Heart left ventricle (tissue), 16 donors: ENCODE results near the gene UTS2. TPM values are rescaled to one million over a fixed set of nuclear protein-coding genes. Genes with fewer than 3 reads are reported as not detected.

ENCODE experiments used
- ATAC-seq, 4 donors: fragments of 200-7000 bp; cut with Tn5 transposase; one replicate each; pipeline ENCODE4 v1.9.1; 2020 to 2022; ENCODE audit warnings: moderate library complexity in 4 of 4, mild to moderate bottlenecking in 3 of 4, moderate number of reproducible peaks in 1 of 4
- DNase-seq, 5 donors: peaks; one replicate each; pipeline ENCODE4 v3.0.0-alpha.2; 2020
- H3K27ac ChIP-seq, 12 donors: fragments of 200-600 bp; sonication (generic) in 4 of 12; one replicate each; pipeline versions ENCODE4 v1.5.0 to v1.8.0; 2016 to 2022; ENCODE audit warnings: mild to moderate bottlenecking in 2 of 12
- H3K27me3 ChIP-seq, 9 donors: fragments of 200-600 bp; sonication (generic) in 2 of 9; one replicate each; pipeline versions ENCODE4 v1.5.1 to v1.8.0; 2016 to 2022; ENCODE audit warnings: mild to moderate bottlenecking in 3 of 9
- H3K36me3 ChIP-seq, 9 donors: fragments of 200-600 bp; sonication (generic) in 2 of 9; one replicate each; pipeline versions ENCODE4 v1.5.0 to v1.8.0; 2018 to 2022; ENCODE audit warnings: mild to moderate bottlenecking in 2 of 9
- H3K4me1 ChIP-seq, 12 donors: fragments of 200-600 bp; sonication (generic) in 4 of 12; one replicate each; pipeline versions ENCODE4 v1.5.0 to v1.8.0; 2016 to 2022; ENCODE audit warnings: mild to moderate bottlenecking in 3 of 12
- H3K4me3 ChIP-seq, 12 donors: fragments of 200-600 bp; sonication (generic) in 4 of 12; one replicate each; pipeline versions ENCODE4 v1.5.0 to v1.8.0; 2017 to 2022; ENCODE audit warnings: mild to moderate bottlenecking in 9 of 12, moderate library complexity in 4 of 12
- H3K9me3 ChIP-seq, 12 donors: fragments of 200-600 bp; sonication (generic) in 4 of 12; one replicate each; pipeline versions ENCODE4 v1.5.0 to v1.8.0; 2016 to 2022; ENCODE audit warnings: mild to moderate bottlenecking in 1 of 12
- POLR2A ChIP-seq, 2 donors: fragments of 450-650 bp; IDR thresholded peaks; one replicate each; pipeline ENCODE4 v1.6.1; 2017; ENCODE audit warnings: antibody characterized with exemption in 2 of 2, mild to moderate bottlenecking in 2 of 2, moderate library complexity in 2 of 2
- WGBS, 4 donors: extraction: QIAGEN DNeasy Blood & Tissue Kit in 2 of 4; methylation state at CpG; one replicate each; pipeline versions ENCODE4 v1.1.5 to v1.1.7; 2013 to 2018; 5-methylcytosine and 5-hydroxymethylcytosine counted together
- intact Hi-C, 10 donors: fragments of 100-400 bp; cut with DNase I; formaldehyde crosslinking; loops; one replicate each; pipeline versions ENCODE4 v1.11.1 to v1.14.2; 2022
- polyA plus RNA-seq, 2 donors: library from polyadenylated mRNA; stranded (reverse); fragments of 200-250 nt; gene quantifications; one replicate each; pipeline ENCODE4 v1.2.3, GENCODE V29; 2013
- total RNA-seq, 9 donors: library from RNA; depleted of rRNA in 2 of 9; stranded (reverse); fragments of >200 nt in 2 of 9; fragmentation: NEBNext Ultra II Directional in 3 of 9; extraction: Animal tissue kit (Norgen Biotek cat#: 25700) in 3 of 9; gene quantifications; one replicate each; pipeline versions ENCODE4 v1.1.0 to v1.2.4, GENCODE V29; 2016 to 2023
- TF ChIP-seq, protein P1 (sequence below), 12 donors: fragments of 200-600 bp; sonication (generic) in 4 of 12; IDR thresholded peaks; one replicate each; pipeline versions ENCODE4 v1.5.0 to v1.8.0; 2018 to 2022; ENCODE audit warnings: antibody characterized with exemption in 12 of 12, mild to moderate bottlenecking in 5 of 12
- donor health status: ischemic (EF 13 %, LVEDD 7.1; RV severe dilation, severe dysfunction).
- donor health status: healthy with polysubstance abuse.
- donor health status: DM: no; HTN: yes; CAD: no.
- donor health status: DM: no; HTN: no; CAD: no.
- donor health status: ischemic (EF 25% LVEDD 6.9; RV normal size, moderate dysfunction).
- donor health status: ischemic (EF 25% LVEDD 5.7; RV mildly dilated, moderate dysfunction).
- donor health status: healthy.
- donor health status: DM: yes; HTN: yes; CAD: no.
- donor health status: ischemic (EF 35%, LVEDD 5.7; RV mildly dilated, moderate dysfunction).
- donor health status: nonischemic (EF 11% LVEDD 7.7; RV severe dilation, severe dysfunction).
- donor health status: DM: yes; HTN: yes; CAD: no.
- donor health status: PGD.
- donor health status: ischemic (EF 29% LVEDD 5.4; RV normal size, mild dysfunction).
- donor health status: nonischemic (EF 23%, LVEDD 6.1; RV moderate dilation, normal function).

The UTS2 gene
- total and polyA plus RNA-seq, 11 donors = 0.54 TPM; not detected in 10

DNA sequence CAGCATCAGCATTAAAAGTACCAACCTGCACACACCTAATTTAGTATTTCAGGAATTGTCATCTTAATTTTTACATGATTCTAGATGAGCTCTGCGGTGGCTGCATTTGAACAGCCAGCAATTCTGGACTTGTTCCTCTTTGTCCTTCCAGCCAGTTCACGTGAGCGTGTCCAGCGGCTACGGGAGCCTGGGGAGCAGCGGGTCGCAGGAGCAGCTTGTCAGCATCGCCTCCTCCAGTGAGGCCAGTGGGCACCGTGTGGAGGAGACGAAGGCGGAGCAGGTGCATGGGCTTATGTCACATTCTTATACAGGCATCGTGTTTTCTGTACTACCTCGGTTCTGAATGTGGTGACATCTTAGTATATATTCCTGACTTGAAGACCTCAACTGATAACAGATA, 43.1 kb downstream of the UTS2 start:
- no peak for ATAC-seq
- peaks cover 0 to 100% (median 74%) of the 10 kb centered on the region in 9 donors for H3K36me3 ChIP-seq
- peaks cover 0 to 14% (median 8%) of the 10 kb centered on the region in 12 donors for H3K9me3 ChIP-seq
- no peak overlapping the region for H3K27ac ChIP-seq
- peak in 1 of 5 donors; percentile 29 for DNase-seq
- H3K4me1 ChIP-seq = no peaks in the 10 kb centered on the region
- no peak for TF ChIP-seq POLR2A (IDR thresholded peaks at IDR 0.05)
- TF ChIP-seq, protein P1, sequence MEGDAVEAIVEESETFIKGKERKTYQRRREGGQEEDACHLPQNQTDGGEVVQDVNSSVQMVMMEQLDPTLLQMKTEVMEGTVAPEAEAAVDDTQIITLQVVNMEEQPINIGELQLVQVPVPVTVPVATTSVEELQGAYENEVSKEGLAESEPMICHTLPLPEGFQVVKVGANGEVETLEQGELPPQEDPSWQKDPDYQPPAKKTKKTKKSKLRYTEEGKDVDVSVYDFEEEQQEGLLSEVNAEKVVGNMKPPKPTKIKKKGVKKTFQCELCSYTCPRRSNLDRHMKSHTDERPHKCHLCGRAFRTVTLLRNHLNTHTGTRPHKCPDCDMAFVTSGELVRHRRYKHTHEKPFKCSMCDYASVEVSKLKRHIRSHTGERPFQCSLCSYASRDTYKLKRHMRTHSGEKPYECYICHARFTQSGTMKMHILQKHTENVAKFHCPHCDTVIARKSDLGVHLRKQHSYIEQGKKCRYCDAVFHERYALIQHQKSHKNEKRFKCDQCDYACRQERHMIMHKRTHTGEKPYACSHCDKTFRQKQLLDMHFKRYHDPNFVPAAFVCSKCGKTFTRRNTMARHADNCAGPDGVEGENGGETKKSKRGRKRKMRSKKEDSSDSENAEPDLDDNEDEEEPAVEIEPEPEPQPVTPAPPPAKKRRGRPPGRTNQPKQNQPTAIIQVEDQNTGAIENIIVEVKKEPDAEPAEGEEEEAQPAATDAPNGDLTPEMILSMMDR (IDR thresholded peaks at IDR 0.05) = no peak
- intact Hi-C loops = loop anchor here in 1 of 10 donors (10.0 kb wide), 1 partner anchor 95 kb away; no protein-coding TSS in a partner anchor
- WGBS, 4 donors = 91 to 97% (median 94%) methylated on average over 13 of the region's 13 CpGs
- H3K4me3 ChIP-seq = no peak overlapping the region
- H3K27me3 ChIP-seq = no peaks in the 10 kb centered on the region

DNA sequence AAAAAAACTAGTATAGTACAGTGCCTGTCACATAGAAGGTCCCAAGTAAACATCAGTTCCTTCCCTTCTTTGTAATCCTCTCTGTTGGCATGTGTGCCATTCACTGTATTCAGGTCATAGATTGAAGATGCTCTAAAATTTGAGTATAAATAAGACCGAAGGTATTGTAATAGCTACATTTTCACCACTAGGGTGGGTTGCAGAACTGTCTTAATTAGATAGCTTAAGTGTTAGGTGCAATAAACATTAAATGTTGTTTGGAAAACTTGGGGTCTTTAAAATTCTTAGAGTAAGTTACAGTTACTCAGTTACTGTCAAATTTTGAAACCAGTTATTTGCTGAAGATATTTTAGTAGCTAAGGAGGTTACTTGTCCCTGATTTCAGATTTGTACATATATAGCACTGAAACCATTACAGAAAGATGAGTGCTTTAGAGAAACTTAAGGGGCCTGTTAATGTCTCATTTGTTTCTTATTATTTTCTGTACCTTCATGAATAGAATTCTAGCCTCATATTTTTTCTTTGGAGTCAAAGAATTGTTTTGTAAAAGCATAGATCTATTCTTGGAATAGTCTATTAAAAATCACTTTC, 44.5 kb downstream of the UTS2 start:
- Histone ChIP-seq H3K27me3 (no peaks in the 10 kb centered on the region), H3K9me3 (peaks cover 0 to 5% (median 2%) of the 10 kb centered on the region in 12 donors), H3K4me3 (no peak overlapping the region), H3K4me1 (no peaks in the 10 kb centered on the region), H3K27ac (no peak overlapping the region), H3K36me3 (peaks cover 0 to 100% (median 78%) of the 10 kb centered on the region in 9 donors)
- no peak for TF ChIP-seq POLR2A (IDR thresholded peaks at IDR 0.05)
- TF ChIP-seq, protein P1 (IDR thresholded peaks at IDR 0.05) = peak; percentile 10 to 51 (median 36)
- 33 to 44% (median 40%) methylated on average over 1 of the region's 1 CpG for WGBS, 4 donors
- ATAC-seq = no peak
- intact Hi-C loops = loop anchor here in 1 of 10 donors (10.0 kb wide), 1 partner anchor 96 kb away; no protein-coding TSS in a partner anchor
- DNase-seq = no peak

GRCh38 chr1:7805460-7805859, 47.4 kb downstream of the UTS2 start:
- WGBS, 4 donors = 85 to 93% (median 91%) methylated on average over 9 of the region's 9 CpGs
- H3K4me1 ChIP-seq = no peaks in the 10 kb centered on the region

More at GRCh38 chr1:7805460-7805859, 47.4 kb downstream of the UTS2 start:
- Histone ChIP-seq H3K27ac (no peak overlapping the region), H3K36me3 (peaks cover 0 to 100% (median 81%) of the 10 kb centered on the region in 9 donors), H3K4me3 (no peak overlapping the region), H3K9me3 (no peaks in the 10 kb centered on the region), H3K27me3 (no peaks in the 10 kb centered on the region)
- DNase-seq (no peak), ATAC-seq (no peak)
- TF ChIP-seq, protein P1 (IDR thresholded peaks at IDR 0.05) = no peak
- no peak for TF ChIP-seq POLR2A (IDR thresholded peaks at IDR 0.05)
- intact Hi-C loops = loop anchor here in 1 of 10 donors (10.0 kb wide), 1 partner anchor 99 kb away; no protein-coding TSS in a partner anchor

Other genes starting within 250 kb of the UTS2 start
- gene VAMP3, start 81.8 kb downstream of the UTS2 start, total RNA-seq = 100 to 1,000 TPM in 1 of 9 donors, 10 to 100 TPM in 8; 57.8 to 100 (median 83.5) TPM
- 10 to 100 TPM; 40.2 to 70.9 TPM for gene VAMP3, start 81.8 kb downstream of the UTS2 start, polyA plus RNA-seq
- gene PER3, start 68.8 kb downstream of the UTS2 start, total RNA-seq = 10 to 100 TPM in 7 of 9 donors, 1 to 10 TPM in 2; 6.1 to 46.6 (median 18.5) TPM
- 1 to 10 TPM; 3.3 to 8.4 TPM for gene PER3, start 68.8 kb downstream of the UTS2 start, polyA plus RNA-seq
- 1 to 10 TPM in 1 of 9 donors, under 1 TPM in 2, not detected in 6; 0.05 to 1.9 (median 0.68) TPM for gene TNFRSF9, start 87.8 kb upstream of the UTS2 start, total RNA-seq
- under 1 TPM in 1 of 2 donors, not detected in 1; 0.04 TPM for gene TNFRSF9, start 87.8 kb upstream of the UTS2 start, polyA plus RNA-seq
- 100 to 1,000 TPM; 275 to 406 (median 345) TPM for gene PARK7, start 108.6 kb upstream of the UTS2 start, total RNA-seq
- gene PARK7, start 108.6 kb upstream of the UTS2 start, polyA plus RNA-seq = 100 to 1,000 TPM; 342 to 550 TPM
- gene ERRFI1, start 173.2 kb upstream of the UTS2 start, total RNA-seq = 10 to 100 TPM in 5 of 9 donors, 1 to 10 TPM in 4; 6.2 to 16.1 (median 12.0) TPM
- gene ERRFI1, start 173.2 kb upstream of the UTS2 start, polyA plus RNA-seq = 10 to 100 TPM in 1 of 2 donors, 1 to 10 TPM in 1; 3.8 to 26.0 TPM